Islet precursor cell (in vitro differentiated cells): ENCODE measurements around the gene CEP97.

Experiments
- DNase-seq: peaks from one replicate; pipeline ENCODE4 v3.0.0-alpha.2; 2018

Gene CEP97

GRCh38 chr3:101816215-101817149 lies 92.1 kb downstream of the CEP97 start:
- no peak for DNase-seq

- no peak for DNase-seq
Measured at GRCh38 chr3:101817992-101818391, 93.6 kb downstream of the CEP97 start.

- no peak for DNase-seq
Measured at GRCh38 chr3:101819649-101820206, 95.3 kb downstream of the CEP97 start.
